ENCODE data around the gene MATN3.

Gene MATN3

GRCh38 chr2:19993731-19994130 is 18.7 kb downstream of the MATN3 start:
- DNase-seq, result no peak

DNA sequence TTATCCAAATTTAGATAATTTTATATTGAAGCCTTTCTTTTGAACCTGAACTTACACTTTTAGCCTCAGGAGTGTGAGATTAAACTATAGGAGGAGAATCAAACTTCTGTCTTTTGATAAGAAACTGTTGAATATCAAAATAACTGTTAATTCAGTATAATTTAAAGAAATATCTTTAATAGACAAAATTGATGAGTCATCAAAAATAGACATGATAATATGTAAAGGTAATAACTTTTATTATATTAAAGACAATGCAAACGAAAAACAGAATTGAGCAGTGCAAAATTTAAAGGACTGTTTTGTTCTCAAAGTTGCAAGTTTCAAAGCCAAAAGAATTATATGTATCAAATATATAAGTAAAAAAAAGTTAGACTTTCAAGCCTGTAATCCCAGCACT is 20.6 kb downstream of the MATN3 start:
- no peak for DNase-seq

- DNase-seq, result no peak
Observed at GRCh38 chr2:19990416-19990728, 22.1 kb downstream of the MATN3 start.

- peak; percentile 90 for DNase-seq
Observed at GRCh38 chr2:19989667-19990415, 22.6 kb downstream of the MATN3 start, which contains the start of gene WDR35. Gene WDR35 (minus strand): TSS chr2:19990105. CDS start chr2:19990015, 90 bp downstream.

GRCh38 chr2:19989342-19989666 is 23.2 kb downstream of the MATN3 start:
- no peak for DNase-seq

GRCh38 chr2:19988600-19988999 is 23.9 kb downstream of the MATN3 start:
- no peak for DNase-seq

DNA sequence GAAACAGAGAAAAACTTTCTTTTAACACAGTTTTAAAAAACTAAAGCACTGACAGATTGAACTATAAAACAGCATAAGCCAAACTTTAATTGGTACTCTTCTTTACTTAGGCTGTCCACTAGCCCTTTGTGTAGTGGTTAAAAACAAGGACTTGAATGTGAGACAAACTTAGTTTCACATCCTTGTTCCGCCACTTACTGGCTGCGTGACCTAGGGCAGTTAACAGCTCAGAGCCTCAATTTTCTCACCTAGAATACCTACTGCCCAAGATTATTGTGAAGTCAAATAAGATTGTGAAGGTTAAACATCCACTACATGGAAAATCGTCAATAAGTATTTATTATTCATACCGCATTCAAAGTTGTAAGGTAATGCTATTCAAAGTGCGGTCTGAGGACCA is 24.5 kb downstream of the MATN3 start:
- DNase-seq, result peak; percentile 15

DNA sequence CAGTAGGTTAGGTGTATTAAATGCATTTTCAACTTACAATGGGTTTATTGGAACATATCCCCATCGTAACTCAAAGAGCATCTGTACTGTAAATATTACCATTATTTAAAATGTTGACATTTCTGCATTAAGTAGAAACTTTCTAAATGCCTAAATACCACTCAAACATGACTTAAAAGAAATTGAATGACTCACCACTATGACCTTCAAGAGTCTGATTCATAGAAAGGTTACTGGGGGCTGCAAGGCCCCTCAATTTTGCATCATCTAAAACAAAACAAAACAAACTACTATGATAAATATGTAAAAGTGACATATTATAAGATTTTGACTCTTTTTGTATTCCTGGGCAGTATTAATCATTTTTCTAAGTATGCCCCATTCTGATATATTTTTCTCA is 30.2 kb downstream of the MATN3 start:
- no peak for DNase-seq

DNA sequence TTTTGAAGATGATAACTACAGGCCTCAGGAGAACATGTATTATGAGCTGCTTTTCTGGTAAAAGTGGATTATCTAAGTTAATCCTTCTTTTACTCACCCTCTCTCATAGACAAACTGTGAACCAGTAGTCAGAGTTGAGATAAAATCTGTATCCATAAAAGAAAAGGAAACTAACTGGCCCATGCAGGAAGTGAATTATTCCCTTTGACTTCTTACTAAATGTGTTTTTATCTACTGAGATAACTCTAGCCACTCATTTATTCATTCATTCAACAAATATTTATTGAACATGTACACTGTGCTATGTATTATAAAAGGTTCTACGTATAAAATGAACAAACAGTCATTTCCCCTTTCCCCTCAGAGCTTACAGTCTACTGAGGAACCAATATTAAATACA is 32.5 kb downstream of the MATN3 start:
- DNase-seq, result no peak

- DNase-seq, result no peak
Observed at GRCh38 chr2:19973466-19973865, 39.0 kb downstream of the MATN3 start.

- no peak for DNase-seq
Observed at GRCh38 chr2:19971691-19972090, 40.8 kb downstream of the MATN3 start.

GRCh38 chr2:19963386-19963785 is 49.1 kb downstream of the MATN3 start:
- DNase-seq, result no peak

DNA sequence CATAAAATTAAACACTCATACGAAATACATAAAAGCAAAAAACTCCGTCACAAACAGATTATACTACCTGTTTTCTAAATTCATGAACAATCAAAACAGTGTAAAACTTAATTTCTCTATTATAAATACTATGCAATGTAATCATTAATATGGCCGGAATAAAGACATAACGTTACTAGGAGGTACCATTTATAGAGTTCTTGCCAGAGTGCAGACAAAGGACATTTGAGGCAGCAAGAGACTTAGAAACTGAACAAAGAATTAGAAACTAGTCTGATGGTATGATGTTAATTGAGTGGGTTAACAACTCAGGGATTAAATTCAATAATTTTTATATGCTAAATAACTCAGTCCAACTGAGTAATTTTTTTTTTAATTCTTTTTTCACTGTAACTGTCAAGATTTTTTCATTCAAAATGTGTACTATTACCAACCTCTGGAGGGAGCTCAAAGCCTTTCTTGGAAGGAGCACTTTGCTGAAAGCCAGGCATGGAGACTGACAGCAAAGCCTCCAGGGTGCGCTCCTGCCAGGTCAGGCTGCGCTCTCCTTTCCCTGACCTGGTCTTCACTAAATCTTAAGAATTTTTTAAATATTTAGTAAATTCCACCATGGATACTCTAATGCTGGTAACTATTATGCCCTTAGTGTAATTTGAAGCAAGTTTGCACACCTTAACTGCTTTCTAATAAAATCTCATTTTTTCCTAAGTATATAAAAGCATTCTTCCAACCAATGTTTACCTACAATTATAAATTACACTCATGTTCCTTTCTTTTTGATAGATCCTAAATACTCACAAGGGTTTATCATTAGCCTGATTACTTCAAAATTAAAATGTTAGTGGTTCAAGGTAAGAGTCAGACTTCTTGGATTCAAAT is 56.7 kb downstream of the MATN3 start:
- DNase-seq, result peak; percentile 69

- no peak for DNase-seq
Observed at GRCh38 chr2:19949071-19949470, 63.4 kb downstream of the MATN3 start.

GRCh38 chr2:19947184-19947940 is 65.1 kb downstream of the MATN3 start:
- DNase-seq, result no peak

GRCh38 chr2:19944205-19944845 is 68.1 kb downstream of the MATN3 start:
- no peak for DNase-seq

- no peak for DNase-seq
Observed at GRCh38 chr2:19943189-19943588, 69.3 kb downstream of the MATN3 start.

GRCh38 chr2:19942199-19942598 is 70.3 kb downstream of the MATN3 start:
- no peak for DNase-seq

All from midbrain (tissue), 1 donor.